GM23248 (cell line): ENCODE results near the gene SPTLC1. TPM values are rescaled to one million over a fixed set of nuclear protein-coding genes. Genes with fewer than 3 reads are reported as not detected.

ENCODE experiments used
- DNase-seq: peaks from one replicate; pipeline ENCODE4 v3.0.0-alpha.2; 2015
- H2AFZ ChIP-seq: fragments of 200-600 bp; sonication (generic); 2 replicates; pipeline ENCODE4 v1.6.1; 2016; ENCODE audit warnings: antibody characterized with exemption
- H3F3A ChIP-seq: fragments of 200-600 bp; sonication (generic); 2 replicates; pipeline ENCODE4 v1.6.1; 2016; ENCODE audit warnings: mild to moderate bottlenecking, antibody characterized with exemption, mixed run types; ENCODE audit not compliant: insufficient read depth
- H3K27ac ChIP-seq: fragments of 200-600 bp; sonication (generic); 2 replicates; pipeline ENCODE4 v1.5.1; 2016; ENCODE audit warnings: mild to moderate bottlenecking
- H3K27me3 ChIP-seq: fragments of 200-600 bp; sonication (generic); replicated peaks from 2 replicates; pipeline ENCODE4 v1.6.1; 2016; ENCODE audit warnings: mild to moderate bottlenecking; ENCODE audit not compliant: insufficient read depth
- H3K36me3 ChIP-seq: fragments of 200-600 bp; sonication (generic); 2 replicates; pipeline ENCODE4 v1.6.1; 2016; ENCODE audit warnings: low read depth, mild to moderate bottlenecking
- H3K4me1 ChIP-seq: fragments of 200-600 bp; sonication (generic); 2 replicates; pipeline ENCODE4 v1.6.1; 2016; ENCODE audit warnings: mild to moderate bottlenecking; ENCODE audit not compliant: insufficient read depth
- H3K4me2 ChIP-seq: fragments of 200-600 bp; sonication (generic); one replicate; pipeline ENCODE4 v1.6.1; 2016; ENCODE audit warnings: mild to moderate bottlenecking; ENCODE audit not compliant: unreplicated experiment
- H3K4me3 ChIP-seq: fragments of 200-600 bp; sonication (generic); 2 replicates; pipeline ENCODE4 v1.5.1; 2016; ENCODE audit warnings: mild to moderate bottlenecking
- H3K79me2 ChIP-seq: fragments of 200-600 bp; sonication (generic); 2 replicates; pipeline ENCODE4 v1.6.1; 2016; ENCODE audit warnings: mild to moderate bottlenecking; ENCODE audit not compliant: insufficient read depth
- H3K9ac ChIP-seq: fragments of 200-600 bp; sonication (generic); 2 replicates; pipeline ENCODE4 v1.6.1; 2016; ENCODE audit warnings: mild to moderate bottlenecking
- H3K9me2 ChIP-seq: fragments of 200-600 bp; sonication (generic); 2 replicates; pipeline ENCODE4 v1.6.1; 2016; ENCODE audit warnings: mixed run types, mild to moderate bottlenecking, moderate library complexity; ENCODE audit not compliant: insufficient read depth
- H3K9me3 ChIP-seq: fragments of 200-600 bp; sonication (generic); one replicate; pipeline ENCODE4 v1.6.1; 2017; ENCODE audit warnings: low read depth
- H4K20me1 ChIP-seq: fragments of 200-600 bp; sonication (generic); 2 replicates; pipeline ENCODE4 v1.6.0; 2016; ENCODE audit not compliant: insufficient read depth
- EZH2 ChIP-seq: fragments of 200-600 bp; sonication (generic); IDR thresholded peaks from 2 replicates; pipeline ENCODE4 v1.6.1; 2018; ENCODE audit warnings: antibody characterized with exemption, mild to moderate bottlenecking; ENCODE audit not compliant: insufficient read depth, poor library complexity, severe bottlenecking
- EZH2phosphoT487 ChIP-seq: fragments of 200-600 bp; sonication (generic); IDR thresholded peaks from 2 replicates; pipeline ENCODE4 v1.6.1; 2018; ENCODE audit warnings: antibody characterized with exemption, moderate library complexity, mild to moderate bottlenecking, low read depth; ENCODE audit not compliant: insufficient read depth
- WGBS, 2 experiments: methylation state at CpG; one replicate each; pipeline ENCODE4 v1.1.6; 2015 to 2017; ENCODE audit warnings: low lambda C conversion rate in 2 of 2, low coverage in 1 of 2; ENCODE audit errors: missing lambda C conversion rate in 2 of 2; 5-methylcytosine and 5-hydroxymethylcytosine counted together
- in situ Hi-C: fragments of 300-500 bp; cut with MboI; formaldehyde crosslinking; loops from 2 replicates; pipeline ENCODE4 v1.15.0; 2020
- polyA plus RNA-seq: library from polyadenylated mRNA; unstranded; fragments of >200 nt; fragmentation: Nextera tagmentation; extraction: Ambion mirVana; gene quantifications from 2 replicates; pipeline ENCODE4 v1.2.1, GENCODE V29; 2016
- total RNA-seq: library from RNA; depleted of rRNA; stranded (reverse); fragments of >200 nt; shearing (Covaris generic); gene quantifications from 2 replicates; pipeline ENCODE4 v1.2.3, GENCODE V29; 2014

SPTLC1 gene
- total and polyA plus RNA-seq, 2 experiments from 2014 or later = 115 to 142 TPM

- peak; percentile 87 for DNase-seq
Measured at GRCh38 chr9:92001244-92001643, 114.0 kb downstream of the SPTLC1 start.

GRCh38 chr9:91995000-91995655 lies 120.1 kb downstream of the SPTLC1 start:
- no peak overlapping the region for H3K27ac ChIP-seq
- peaks cover 4% of the 10 kb centered on the region; the same call in 1 of the 2 replicates for H3K4me1 ChIP-seq
- no peaks in the 10 kb centered on the region for H3K9me3 ChIP-seq
- TF ChIP-seq EZH2phosphoT487 (no peak), EZH2 (no peak)
- no peaks in the 10 kb centered on the region for H3K36me3 ChIP-seq
- no peak for DNase-seq
- peaks cover 15% of the 10 kb centered on the region; the same call in 1 of the 2 replicates for H3F3A ChIP-seq
- H3K9ac ChIP-seq = no peak overlapping the region
- no peaks in the 10 kb centered on the region for H3K9me2 ChIP-seq
- 86 to 90% methylated on average over 8 of the region's 8 CpGs for WGBS, 2 experiments
- H3K4me2 ChIP-seq = no peak overlapping the region
- H4K20me1 ChIP-seq = no peaks in the 10 kb centered on the region
- no peak overlapping the region for H2AFZ ChIP-seq
- no peaks in the 10 kb centered on the region for H3K79me2 ChIP-seq
- H3K4me3 ChIP-seq = no peak overlapping the region
- no peaks in the 10 kb centered on the region for H3K27me3 ChIP-seq
- in situ Hi-C loops = no loop called here

More at GRCh38 chr9:92001244-92001643, 114.0 kb downstream of the SPTLC1 start:
- peak overlapping the region; percentile 58 for H2AFZ ChIP-seq
- WGBS, 2 experiments = 3 to 6% methylated on average over 6 of the region's 6 CpGs
- peaks cover 7% of the 10 kb centered on the region for H3K4me1 ChIP-seq
- no peaks in the 10 kb centered on the region for H4K20me1 ChIP-seq
- H3K27ac ChIP-seq = peak overlapping the region; percentile 60
- no peaks in the 10 kb centered on the region for H3K9me2 ChIP-seq
- peak overlapping the region; percentile 60 for H3K4me2 ChIP-seq
- H3K79me2 ChIP-seq = no peaks in the 10 kb centered on the region
- H3K27me3 ChIP-seq = no peaks in the 10 kb centered on the region
- TF ChIP-seq EZH2 (no peak), EZH2phosphoT487 (no peak)
- no peak overlapping the region for H3K4me3 ChIP-seq
- H3K9me3 ChIP-seq = no peaks in the 10 kb centered on the region
- peak overlapping the region; percentile 38 for H3K9ac ChIP-seq
- H3K36me3 ChIP-seq = no peaks in the 10 kb centered on the region
- peaks cover 15% of the 10 kb centered on the region; the same call in 1 of the 2 replicates for H3F3A ChIP-seq
- in situ Hi-C loops = no loop called here

DNA sequence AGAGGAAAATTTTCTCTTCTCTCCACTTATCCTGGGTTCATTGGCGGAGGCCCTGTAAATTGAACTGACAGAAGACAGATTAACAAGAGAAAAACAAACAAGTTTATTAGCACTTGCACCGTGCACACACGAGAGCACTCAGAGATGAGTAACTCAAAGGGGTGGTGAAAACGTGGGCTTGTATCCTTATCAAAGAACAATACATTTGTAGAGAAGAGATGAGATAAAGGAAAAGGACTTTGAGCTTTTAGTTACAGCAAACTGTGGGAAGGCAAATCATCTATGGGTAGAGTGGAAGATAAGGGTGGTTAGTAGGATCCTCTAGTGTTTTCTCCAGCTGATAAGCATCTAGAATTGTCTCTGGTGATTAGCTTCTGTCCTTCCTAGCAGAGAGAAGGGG lies 120.8 kb downstream of the SPTLC1 start:
- H3K4me2 ChIP-seq = no peak overlapping the region
- in situ Hi-C loops = no loop called here
- no peak overlapping the region for H3K9ac ChIP-seq
- WGBS, 2 experiments = 78 to 88% methylated on average over 4 of the region's 4 CpGs
- H2AFZ ChIP-seq = no peak overlapping the region
- H3K27ac ChIP-seq = no peak overlapping the region
- peaks cover 15% of the 10 kb centered on the region; the same call in 1 of the 2 replicates for H3F3A ChIP-seq
- no peak for DNase-seq
- TF ChIP-seq EZH2 = no peak
- H3K4me1 ChIP-seq = peaks cover 4% of the 10 kb centered on the region; the same call in 1 of the 2 replicates
- no peaks in the 10 kb centered on the region for H3K9me2 ChIP-seq
- no peaks in the 10 kb centered on the region for H3K79me2 ChIP-seq
- H4K20me1 ChIP-seq = no peaks in the 10 kb centered on the region
- H3K36me3 ChIP-seq = no peaks in the 10 kb centered on the region
- no peaks in the 10 kb centered on the region for H3K27me3 ChIP-seq
- no peaks in the 10 kb centered on the region for H3K9me3 ChIP-seq
- H3K4me3 ChIP-seq = no peak overlapping the region

DNA sequence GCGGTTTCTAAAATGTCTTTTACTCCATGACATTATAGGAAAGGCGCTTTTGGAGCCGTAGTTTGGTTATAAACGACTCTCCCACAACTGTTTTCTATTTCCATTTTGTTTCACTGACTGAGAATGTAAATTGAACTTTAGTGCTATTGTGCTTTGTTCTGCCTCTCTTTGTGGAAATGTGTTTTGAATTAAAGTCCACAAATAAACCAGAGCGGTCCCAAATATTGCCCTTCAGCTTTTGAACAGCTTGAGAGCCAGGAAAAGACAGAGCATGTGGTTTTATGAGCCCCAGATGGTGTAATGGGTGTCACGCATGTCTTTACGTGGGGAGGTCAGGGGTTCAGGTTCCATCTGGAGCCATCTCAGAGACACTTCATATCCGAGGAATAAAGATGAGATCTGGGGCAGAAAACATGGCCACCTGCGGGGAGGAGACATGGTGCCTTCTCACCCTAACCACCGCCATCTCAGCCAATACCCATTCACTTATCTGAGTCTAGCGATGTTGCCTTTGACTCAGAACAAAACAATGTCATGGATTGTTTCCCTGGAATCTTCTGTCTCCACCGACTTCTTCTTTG lies 122.7 kb downstream of the SPTLC1 start:
- Histone ChIP-seq H3K4me1 (peaks cover 4% of the 10 kb centered on the region; the same call in 1 of the 2 replicates), H2AFZ (peak overlapping the region; percentile 93), H3K79me2 (no peaks in the 10 kb centered on the region), H3F3A (peaks cover 15% of the 10 kb centered on the region; the same call in 1 of the 2 replicates), H3K27ac (peak overlapping the region; percentile 79), H3K9ac (peak overlapping the region; percentile 66), H4K20me1 (no peaks in the 10 kb centered on the region), H3K9me3 (no peaks in the 10 kb centered on the region), H3K4me3 (peak overlapping the region; percentile 71), H3K4me2 (peak overlapping the region; percentile 88), H3K27me3 (no peaks in the 10 kb centered on the region), H3K9me2 (no peaks in the 10 kb centered on the region), H3K36me3 (no peaks in the 10 kb centered on the region)
- TF ChIP-seq EZH2phosphoT487 = no peak
- no peak for TF ChIP-seq EZH2
- peak; percentile 84 for DNase-seq
- 1 to 4% methylated on average over 12 of the region's 12 CpGs for WGBS, 2 experiments
- in situ Hi-C loops = no loop called here
